ENCODE data around the gene ST8SIA1. TPM values are rescaled to one million over a fixed set of nuclear protein-coding genes. Genes with fewer than 3 reads are reported as not detected.

Gene ST8SIA1
- total RNA-seq, 1 experiment from 2014 or later, result not detected

DNA sequence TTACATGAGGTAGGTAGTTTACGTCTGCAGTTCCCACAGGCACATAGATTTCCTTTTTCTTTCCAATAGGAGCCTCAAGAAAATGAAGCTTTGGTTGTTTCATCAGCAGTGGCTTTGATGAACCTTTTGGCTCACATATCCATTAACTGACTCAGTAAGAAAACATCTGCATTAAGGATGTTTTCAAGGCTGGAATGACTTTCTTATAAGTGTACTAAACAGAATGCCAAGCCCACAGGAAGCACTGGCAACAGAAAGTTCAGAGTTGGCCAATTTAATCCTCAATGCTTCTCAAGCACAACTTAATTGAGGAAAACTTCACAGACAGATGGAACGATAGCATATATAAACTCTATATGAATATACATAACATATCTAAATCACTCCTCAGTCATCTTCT lies 63.5 kb downstream of the ST8SIA1 start:
- Histone ChIP-seq H2AK5ac (ENCODE audit: insufficient read length, low read length) (no peak overlapping the region), H3K18ac (ENCODE audit: insufficient read length, low read depth, low read length) (no peak overlapping the region), H4K5ac (ENCODE audit: insufficient read length, low read depth, low read length) (no peak overlapping the region), H3K9ac (ENCODE audit: extremely low read depth, insufficient read length, low read length) (no peak overlapping the region), H3T11ph (ENCODE audit: low read length) (no peak overlapping the region), H3K9me3 (ENCODE audit: control insufficient read depth, low read depth, low read length) (no peaks in the 10 kb centered on the region), H3K14ac (ENCODE audit: insufficient read depth, low read length) (no peak overlapping the region), H3K23ac (ENCODE audit: insufficient read length, low read depth, low read length) (no peak overlapping the region), H2BK12ac (ENCODE audit: insufficient read length, low read depth, low read length) (no peak overlapping the region), H4K91ac (ENCODE audit: insufficient read length, low read depth, low read length) (no peak overlapping the region), H3K56ac (ENCODE audit: insufficient read length, low read depth, low read length) (no peak overlapping the region), H2BK15ac (ENCODE audit: low read depth, low read length) (no peak overlapping the region), H2BK120ac (ENCODE audit: low read depth, low read length, poor library complexity, severe bottlenecking) (no peak overlapping the region), H3K27ac (ENCODE audit: insufficient read length, low read depth, low read length) (no peak overlapping the region), H4K20me1 (ENCODE audit: control insufficient read depth, insufficient read depth, insufficient read length) (no peaks in the 10 kb centered on the region), H2AFZ (ENCODE audit: low read length) (no peak overlapping the region), H3K79me2 (ENCODE audit: insufficient read depth, low read length) (no peaks in the 10 kb centered on the region), H2BK5ac (ENCODE audit: insufficient read length, low read length) (no peak overlapping the region), H3K4me2 (ENCODE audit: insufficient read depth, insufficient read length, low read length) (no peak overlapping the region), H3K27me3 (ENCODE audit: insufficient read depth, low read length) (no peaks in the 10 kb centered on the region), H2BK20ac (ENCODE audit: low read depth, low read length, poor library complexity, severe bottlenecking) (no peak overlapping the region), H3K4me1 (ENCODE audit: insufficient read depth, low read length) (no peaks in the 10 kb centered on the region), H3K79me1 (ENCODE audit: insufficient read depth, low read depth, low read length, poor library complexity, severe bottlenecking) (no peaks in the 10 kb centered on the region), H3K23me2 (ENCODE audit: insufficient read length, low read depth, low read length, poor library complexity, severe bottlenecking) (no peaks in the 10 kb centered on the region), H4K8ac (replicated peaks; ENCODE audit: insufficient read length, low read depth, low read length) (no peak overlapping the region), H3K4ac (ENCODE audit: low read depth, low read length) (no peak overlapping the region)
- Mint-ChIP-seq H3K27ac (no peak overlapping the region), H3K36me3 (ENCODE audit: insufficient read depth in 1 of 3, low read depth in 3 of 3) (peaks cover 0 to 4% (median 0%) of the 10 kb centered on the region in 3 experiments; a peak in 2 of 7 replicates), H3K27me3 (ENCODE audit: low read depth) (no peaks in the 10 kb centered on the region), H3K4me3 (no peak overlapping the region), H3K4me1 (no peaks in the 10 kb centered on the region), H3K9me3 (peaks cover 0 to 3% of the 10 kb centered on the region in 2 experiments; a peak in 1 of 5 replicates)
- no CpG with 5 or more reads among the region's 2 CpGs for WGBS (ENCODE audit: extremely low coverage, insufficient read length, low lambda C conversion rate)
- DNase-seq, result no peak
- TF ChIP-seq, protein P1, sequence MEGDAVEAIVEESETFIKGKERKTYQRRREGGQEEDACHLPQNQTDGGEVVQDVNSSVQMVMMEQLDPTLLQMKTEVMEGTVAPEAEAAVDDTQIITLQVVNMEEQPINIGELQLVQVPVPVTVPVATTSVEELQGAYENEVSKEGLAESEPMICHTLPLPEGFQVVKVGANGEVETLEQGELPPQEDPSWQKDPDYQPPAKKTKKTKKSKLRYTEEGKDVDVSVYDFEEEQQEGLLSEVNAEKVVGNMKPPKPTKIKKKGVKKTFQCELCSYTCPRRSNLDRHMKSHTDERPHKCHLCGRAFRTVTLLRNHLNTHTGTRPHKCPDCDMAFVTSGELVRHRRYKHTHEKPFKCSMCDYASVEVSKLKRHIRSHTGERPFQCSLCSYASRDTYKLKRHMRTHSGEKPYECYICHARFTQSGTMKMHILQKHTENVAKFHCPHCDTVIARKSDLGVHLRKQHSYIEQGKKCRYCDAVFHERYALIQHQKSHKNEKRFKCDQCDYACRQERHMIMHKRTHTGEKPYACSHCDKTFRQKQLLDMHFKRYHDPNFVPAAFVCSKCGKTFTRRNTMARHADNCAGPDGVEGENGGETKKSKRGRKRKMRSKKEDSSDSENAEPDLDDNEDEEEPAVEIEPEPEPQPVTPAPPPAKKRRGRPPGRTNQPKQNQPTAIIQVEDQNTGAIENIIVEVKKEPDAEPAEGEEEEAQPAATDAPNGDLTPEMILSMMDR (conservative IDR thresholded peaks at IDR 0.05), result no peak
